ENCODE results near the gene IGSF5.

GRCh38 chr21:39843483-39843882, 98.5 kb downstream of the IGSF5 start:
- TF ChIP-seq CTCF (IDR thresholded peaks at IDR 0.05) (no peak), ZFX (IDR thresholded peaks at IDR 0.05; ENCODE audit: borderline replicate concordance) (no peak)
